ENCODE data around the gene ZNF214. TPM values are rescaled to one million over a fixed set of nuclear protein-coding genes. Genes with fewer than 3 reads are reported as not detected.
"Not testable (repeated sequence)": the region's sequence is repeated elsewhere in the genome, so short reads cannot be mapped to it uniquely, and the experiment has no call there.

The ZNF214 gene
- total and polyA plus RNA-seq, 4 donors: 0.57 to 2.3 (median 1.2) TPM

GRCh38 chr11:6962141-6962540, 58.0 kb downstream of the ZNF214 start:
- Histone ChIP-seq H3K9ac (ENCODE audit: low read depth in 1 of 2, low read length in 2 of 2) (no peak overlapping the region), H3K9me3 (ENCODE audit: control insufficient read depth in 4 of 4, low read length in 3 of 4) (no peaks in the 10 kb centered on the region), H3K27me3 (ENCODE audit: control insufficient read depth in 4 of 4, insufficient read depth in 4 of 4, low read length in 3 of 4) (peaks cover 0 to 3% (median 0%) of the 10 kb centered on the region in 4 donors), H3K36me3 (ENCODE audit: control insufficient read depth in 4 of 4, insufficient read depth in 3 of 4, low read depth in 1 of 4, low read length in 3 of 4) (no peaks in the 10 kb centered on the region), H3K4me1 (ENCODE audit: control insufficient read depth in 4 of 4, insufficient read depth in 4 of 4, low read length in 3 of 4) (no peaks in the 10 kb centered on the region), H3K27ac (ENCODE audit: low read depth in 1 of 2, low read length in 2 of 2) (no peak overlapping the region), H3K4me3 (ENCODE audit: low read depth in 1 of 3, low read length in 3 of 3) (no peak overlapping the region)
- DNase-seq (ENCODE audit: low spot score): no peak
- TF ChIP-seq YY1 (IDR thresholded peaks at IDR 0.05) (no peak), EGR1 (IDR thresholded peaks at IDR 0.05; ENCODE audit: low read depth in 2 of 2) (no peak), NR2F2 (IDR thresholded peaks at IDR 0.05) (no peak), REST (IDR thresholded peaks at IDR 0.05) (no peak), FOXA1 (IDR thresholded peaks at IDR 0.05) (no peak), TAF1 (conservative IDR thresholded peaks at IDR 0.05) (no peak)
- TF ChIP-seq, protein P1, sequence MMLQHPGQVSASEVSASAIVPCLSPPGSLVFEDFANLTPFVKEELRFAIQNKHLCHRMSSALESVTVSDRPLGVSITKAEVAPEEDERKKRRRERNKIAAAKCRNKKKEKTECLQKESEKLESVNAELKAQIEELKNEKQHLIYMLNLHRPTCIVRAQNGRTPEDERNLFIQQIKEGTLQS (IDR thresholded peaks at IDR 0.05): no peak
- TF ChIP-seq, protein P2, sequence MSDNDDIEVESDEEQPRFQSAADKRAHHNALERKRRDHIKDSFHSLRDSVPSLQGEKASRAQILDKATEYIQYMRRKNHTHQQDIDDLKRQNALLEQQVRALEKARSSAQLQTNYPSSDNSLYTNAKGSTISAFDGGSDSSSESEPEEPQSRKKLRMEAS (IDR thresholded peaks at IDR 0.05): no peak

DNA sequence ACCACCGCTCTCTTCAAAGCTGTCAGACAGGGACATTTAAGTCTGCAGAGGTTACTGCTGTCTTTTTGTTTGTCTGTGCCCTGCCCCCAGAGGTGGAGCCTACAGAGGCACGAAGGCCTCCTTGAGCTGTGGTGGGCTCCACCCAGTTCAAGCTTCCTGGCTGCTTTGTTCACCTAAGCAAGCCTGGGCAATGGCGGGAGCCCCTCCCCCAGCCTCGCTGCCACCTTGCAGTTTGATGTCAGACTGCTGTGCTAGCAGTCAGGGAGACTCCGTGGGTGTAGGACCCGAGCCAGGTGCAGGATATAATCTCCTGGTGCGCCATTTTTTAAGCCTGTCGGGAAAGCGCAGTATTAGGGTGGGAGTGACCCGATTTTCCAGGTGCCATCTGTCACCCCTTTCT, 65.9 kb downstream of the ZNF214 start:
- H3K36me3 ChIP-seq (ENCODE audit: control insufficient read depth in 4 of 4, insufficient read depth in 3 of 4, low read depth in 1 of 4, low read length in 3 of 4); H3K4me3 ChIP-seq (ENCODE audit: low read depth in 1 of 3, low read length in 3 of 3); DNase-seq (ENCODE audit: low spot score); H3K27ac ChIP-seq (ENCODE audit: low read depth in 1 of 2, low read length in 2 of 2); H3K4me1 ChIP-seq (ENCODE audit: control insufficient read depth in 4 of 4, insufficient read depth in 4 of 4, low read length in 3 of 4); H3K9ac ChIP-seq (ENCODE audit: low read depth in 1 of 2, low read length in 2 of 2); H3K27me3 ChIP-seq (ENCODE audit: control insufficient read depth in 4 of 4, insufficient read depth in 4 of 4, low read length in 3 of 4); H3K9me3 ChIP-seq (ENCODE audit: control insufficient read depth in 4 of 4, low read length in 3 of 4): not testable (repeated sequence)
- WGBS: 90% methylated on average over 10 of the region's 10 CpGs

Other genes starting within 250 kb of the ZNF214 start
- gene OR2AG2, start 248.4 kb downstream of the ZNF214 start, total RNA-seq: under 1 TPM in 1 of 2 donors, not detected in 1; under 0.01 TPM
- not detected for gene OR2AG2, start 248.4 kb downstream of the ZNF214 start, polyA plus RNA-seq
- gene OR2AG1, start 237.3 kb downstream of the ZNF214 start, total RNA-seq: not detected
- not detected for gene OR2AG1, start 237.3 kb downstream of the ZNF214 start, polyA plus RNA-seq
- under 1 TPM in 1 of 2 donors, not detected in 1; 0.08 TPM for gene OR6A2, start 220.7 kb downstream of the ZNF214 start, total RNA-seq
- not detected for gene OR6A2, start 220.7 kb downstream of the ZNF214 start, polyA plus RNA-seq
- not detected for gene OR10A5, start 174.7 kb downstream of the ZNF214 start, total RNA-seq
- not detected for gene OR10A5, start 174.7 kb downstream of the ZNF214 start, polyA plus RNA-seq
- gene OR10A2, start 157.3 kb downstream of the ZNF214 start, total RNA-seq: not detected
- gene OR10A2, start 157.3 kb downstream of the ZNF214 start, polyA plus RNA-seq: not detected
- not detected for gene OR10A4, start 143.7 kb downstream of the ZNF214 start, total RNA-seq
- not detected for gene OR10A4, start 143.7 kb downstream of the ZNF214 start, polyA plus RNA-seq
- gene OR2D2, start 127.8 kb downstream of the ZNF214 start, total RNA-seq: not detected
- not detected for gene OR2D2, start 127.8 kb downstream of the ZNF214 start, polyA plus RNA-seq
- gene OR2D3, start 99.3 kb downstream of the ZNF214 start, total RNA-seq: not detected
- gene OR2D3, start 99.3 kb downstream of the ZNF214 start, polyA plus RNA-seq: not detected
- gene ZNF215, start 93.9 kb downstream of the ZNF214 start, total RNA-seq: under 1 TPM; 0.25 to 0.42 TPM
- under 1 TPM; 0.07 to 0.15 TPM for gene ZNF215, start 93.9 kb downstream of the ZNF214 start, polyA plus RNA-seq
- under 1 TPM; 0.47 to 0.50 TPM for gene NLRP14, start 133 bp upstream of the ZNF214 start, total RNA-seq
- under 1 TPM; 0.02 to 0.22 TPM for gene NLRP14, start 133 bp upstream of the ZNF214 start, polyA plus RNA-seq
- gene RBMXL2, start 68.7 kb upstream of the ZNF214 start, total RNA-seq: under 1 TPM; 0.05 to 0.08 TPM
- gene RBMXL2, start 68.7 kb upstream of the ZNF214 start, polyA plus RNA-seq: not detected
- 1 to 10 TPM in 1 of 2 donors, under 1 TPM in 1; 0.05 to 5.4 TPM for gene SYT9, start 231.6 kb upstream of the ZNF214 start, total RNA-seq
- gene SYT9, start 231.6 kb upstream of the ZNF214 start, polyA plus RNA-seq: 1 to 10 TPM in 1 of 2 donors, under 1 TPM in 1; 0.89 to 4.3 TPM